KBM-7 (cell line): ENCODE data around the gene NEDD8.

Experiments
- DNase-seq: peaks from one replicate; pipeline ENCODE4 v3.0.0-alpha.2; 2015
- in situ Hi-C: fragments of 300-500 bp; cut with MboI; formaldehyde crosslinking; loops from 2 replicates; pipeline ENCODE4 v1.14.3; 2020; ENCODE audit warnings: low sequenced_read_pairs, low pct_unique_long_range_greater_than_20kb, mixed read lengths

Gene NEDD8

GRCh38 chr14:24172871-24173281 lies 59.3 kb downstream of the NEDD8 start:
- in situ Hi-C loops, result no loop called here
- no peak for DNase-seq

- in situ Hi-C loops, result no loop called here
- no peak for DNase-seq
Observed at GRCh38 chr14:24172261-24172860, 59.8 kb downstream of the NEDD8 start.

GRCh38 chr14:24171422-24172260 lies 60.5 kb downstream of the NEDD8 start, which contains the start of gene REC8:
TSS of gene REC8 (plus strand) at chr14:24172080. CDS start at chr14:24172553, 473 bp downstream.
- in situ Hi-C loops, result no loop called here

GRCh38 chr14:24167469-24168114 lies 64.6 kb downstream of the NEDD8 start:
- in situ Hi-C loops, result no loop called here
- DNase-seq, result no peak

More at GRCh38 chr14:24171422-24172260, 60.5 kb downstream of the NEDD8 start, which contains the start of gene REC8:
- no peak for DNase-seq
